ENCODE measurements around the gene MICU1. TPM values are rescaled to one million over a fixed set of nuclear protein-coding genes. Genes with fewer than 3 reads are reported as not detected.

The MICU1 gene
- total RNA-seq, 1 experiment from 2014 or later = 39.4 TPM

- ChIA-PET POLR2A (no interaction called here), RAD21 (ENCODE audit: low non-redundant PET in 1 of 2, low total read pairs in 2 of 2, uncharacterized antibody in 2 of 2, unreplicated experiment in 2 of 2) (no interaction called here), CTCF (no interaction called here)
- Histone ChIP-seq H2AFZ (ENCODE audit: low read depth, low read length, poor library complexity, severe bottlenecking) (no peak overlapping the region), H3K4me1 (ENCODE audit: control insufficient read depth in 1 of 2, insufficient read depth in 2 of 2, low read length in 2 of 2) (peaks cover 11 to 17% of the 10 kb centered on the region in 2 experiments), H3K79me2 (ENCODE audit: insufficient read depth, low read length) (peaks cover 23% of the 10 kb centered on the region), H3K27ac (ENCODE audit: low read depth, low read length) (no peak overlapping the region), H3K36me3 (ENCODE audit: control insufficient read depth in 1 of 2, insufficient read depth in 2 of 2, low read length in 2 of 2) (no peaks in the 10 kb centered on the region), H3K4me2 (ENCODE audit: low read length) (no peak overlapping the region), H3K9me2 (ENCODE audit: insufficient read depth) (no peaks in the 10 kb centered on the region), H3K4me3 (replicated peaks in 1 of 2; ENCODE audit: low read depth in 1 of 2, low read length in 2 of 2) (no peak overlapping the region), H3K9ac (ENCODE audit: low read length) (no peak overlapping the region), H4K20me1 (ENCODE audit: insufficient read depth) (no peaks in the 10 kb centered on the region), H3K27me3 (ENCODE audit: insufficient read depth, low read length) (no peaks in the 10 kb centered on the region), H3K9me3 (ENCODE audit: control insufficient read depth in 1 of 2, insufficient read depth in 1 of 2, low read depth in 1 of 2, low read length in 2 of 2) (no peaks in the 10 kb centered on the region)
- TF ChIP-seq CTCF (IDR thresholded peaks at IDR 0.05 in 2 of 3, conservative IDR thresholded peaks at IDR 0.05 in 1 of 3; ENCODE audit: borderline replicate concordance in 1 of 3, insufficient read depth in 1 of 3, low read depth in 2 of 3, low read length in 2 of 3) (no peak), MAX (IDR thresholded peaks at IDR 0.05) (no peak), SP1 (IDR thresholded peaks at IDR 0.05; ENCODE audit: low read depth) (no peak), ZBTB33 (IDR thresholded peaks at IDR 0.05; ENCODE audit: extremely low read depth, insufficient replicate concordance, low read length) (no peak), REST (IDR thresholded peaks at IDR 0.05; ENCODE audit: low read depth) (no peak), POLR2A (IDR thresholded peaks at IDR 0.05; ENCODE audit: borderline replicate concordance, extremely low read depth, insufficient read depth, insufficient read length) (no peak), ZFX (IDR thresholded peaks at IDR 0.05) (no peak), CEBPB (IDR thresholded peaks at IDR 0.05; ENCODE audit: low read depth) (no peak), SRF (IDR thresholded peaks at IDR 0.05; ENCODE audit: low read depth) (no peak), ELF1 (IDR thresholded peaks at IDR 0.05; ENCODE audit: borderline replicate concordance, low read depth) (no peak), YY1 (IDR thresholded peaks at IDR 0.05; ENCODE audit: extremely low read depth, insufficient replicate concordance, low read depth, low read length) (no peak), EZH2 (IDR thresholded peaks at IDR 0.05) (no peak), EGR1 (IDR thresholded peaks at IDR 0.05; ENCODE audit: low read depth) (no peak), FOSL1 (IDR thresholded peaks at IDR 0.05; ENCODE audit: low read depth) (no peak)
- DNase-seq (ENCODE audit: low read depth, low spot score) (no peak), ATAC-seq (no peak)
- no TSS peak for BruUV-seq (replicated peaks)
- intact Hi-C loops (cut with micrococcal nuclease) = no loop called here
Measured at GRCh38 chr10:72356987-72357386, 268.9 kb downstream of the MICU1 start.

Data from HCT116 (cell line).